Lower lobe of right lung (tissue), 2 donors: ENCODE data around the gene SLC66A2. TPM values are rescaled to one million over a fixed set of nuclear protein-coding genes. Genes with fewer than 3 reads are reported as not detected.

ENCODE experiments used
- ATAC-seq, 2 donors: fragments of 200-7000 bp; cut with Tn5 transposase; one replicate each; pipeline ENCODE4 v1.9.1; 2020 to 2022; ENCODE audit warnings: mild to moderate bottlenecking in 2 of 2, moderate library complexity in 2 of 2
- DNase-seq: peaks from one replicate; pipeline ENCODE4 v3.0.0-alpha.2; 2020
- H3K27ac ChIP-seq: fragments of 200-600 bp; one replicate; pipeline ENCODE4 v1.8.0; 2022
- H3K27me3 ChIP-seq: fragments of 200-600 bp; one replicate; pipeline ENCODE4 v1.8.0; 2022; ENCODE audit warnings: low read depth
- H3K36me3 ChIP-seq: fragments of 200-600 bp; one replicate; pipeline ENCODE4 v1.8.0; 2022; ENCODE audit warnings: mild to moderate bottlenecking
- H3K4me1 ChIP-seq: fragments of 200-600 bp; one replicate; pipeline ENCODE4 v1.8.0; 2022
- H3K4me3 ChIP-seq: fragments of 200-600 bp; one replicate; pipeline ENCODE4 v1.8.0; 2022; ENCODE audit warnings: mild to moderate bottlenecking
- H3K9me3 ChIP-seq: fragments of 200-600 bp; one replicate; pipeline ENCODE4 v1.8.0; 2022
- intact Hi-C: fragments of 100-400 bp; cut with DNase I; formaldehyde crosslinking; loops from one replicate; pipeline ENCODE4 v1.11.0; 2022
- total RNA-seq: library from RNA; stranded (reverse); fragmentation: NEBNext Ultra II Directional; extraction: Animal tissue kit (Norgen Biotek cat#: 25700); gene quantifications from one replicate; pipeline ENCODE4 v1.2.1, GENCODE V29; 2021
- TF ChIP-seq, protein P1 (sequence below): fragments of 200-600 bp; IDR thresholded peaks from one replicate; pipeline ENCODE4 v1.8.0; 2022; ENCODE audit warnings: antibody characterized with exemption, mild to moderate bottlenecking
- donor health status: DM: no; HTN: yes; CAD: no; lungs with severe emphysema.

The SLC66A2 gene
- total RNA-seq, 1 donor from 2014 or later = 54.2 TPM

- Histone ChIP-seq H3K27ac (no peak overlapping the region), H3K4me3 (no peak overlapping the region), H3K4me1 (no peaks in the 10 kb centered on the region), H3K9me3 (peaks cover 2% of the 10 kb centered on the region), H3K27me3 (no peaks in the 10 kb centered on the region), H3K36me3 (peaks cover 18% of the 10 kb centered on the region)
- TF ChIP-seq, protein P1, sequence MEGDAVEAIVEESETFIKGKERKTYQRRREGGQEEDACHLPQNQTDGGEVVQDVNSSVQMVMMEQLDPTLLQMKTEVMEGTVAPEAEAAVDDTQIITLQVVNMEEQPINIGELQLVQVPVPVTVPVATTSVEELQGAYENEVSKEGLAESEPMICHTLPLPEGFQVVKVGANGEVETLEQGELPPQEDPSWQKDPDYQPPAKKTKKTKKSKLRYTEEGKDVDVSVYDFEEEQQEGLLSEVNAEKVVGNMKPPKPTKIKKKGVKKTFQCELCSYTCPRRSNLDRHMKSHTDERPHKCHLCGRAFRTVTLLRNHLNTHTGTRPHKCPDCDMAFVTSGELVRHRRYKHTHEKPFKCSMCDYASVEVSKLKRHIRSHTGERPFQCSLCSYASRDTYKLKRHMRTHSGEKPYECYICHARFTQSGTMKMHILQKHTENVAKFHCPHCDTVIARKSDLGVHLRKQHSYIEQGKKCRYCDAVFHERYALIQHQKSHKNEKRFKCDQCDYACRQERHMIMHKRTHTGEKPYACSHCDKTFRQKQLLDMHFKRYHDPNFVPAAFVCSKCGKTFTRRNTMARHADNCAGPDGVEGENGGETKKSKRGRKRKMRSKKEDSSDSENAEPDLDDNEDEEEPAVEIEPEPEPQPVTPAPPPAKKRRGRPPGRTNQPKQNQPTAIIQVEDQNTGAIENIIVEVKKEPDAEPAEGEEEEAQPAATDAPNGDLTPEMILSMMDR = no peak
- DNase-seq (no peak), ATAC-seq (peak; percentile 2 to 6)
- intact Hi-C loops = no loop called here
These were observed 47.6 kb downstream of the SLC66A2 start for GRCh38 chr18:79903787-79904356.

DNA sequence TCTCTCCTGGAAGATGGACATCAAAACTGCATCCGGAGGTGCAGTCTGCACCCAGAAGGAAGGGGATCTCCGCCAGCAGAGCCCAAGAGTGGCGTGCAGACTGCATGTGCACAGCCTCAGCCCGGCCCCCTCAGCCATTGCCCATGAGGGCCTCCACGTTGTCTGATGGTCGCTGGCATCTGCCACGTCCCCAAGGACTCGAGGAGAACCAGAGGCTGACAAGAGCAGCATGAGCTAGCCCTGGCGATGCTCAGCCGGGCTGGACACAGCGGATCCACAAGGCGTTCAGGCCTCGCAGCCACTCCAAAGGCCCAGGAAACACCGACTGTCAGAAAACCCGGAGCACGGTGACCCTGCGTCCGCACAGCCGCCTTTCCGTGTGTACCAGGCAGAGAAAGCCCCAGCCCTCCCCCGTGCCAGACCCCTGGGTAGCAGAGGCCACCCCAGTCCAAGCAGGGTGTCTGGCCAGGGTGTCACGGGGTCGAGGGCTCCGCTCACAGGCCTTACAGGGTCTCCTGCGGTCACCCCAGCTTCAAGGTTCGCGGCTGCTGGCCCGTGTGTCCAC is 48.3 kb downstream of the SLC66A2 start:
- Histone ChIP-seq H3K27me3 (no peaks in the 10 kb centered on the region), H3K4me1 (no peaks in the 10 kb centered on the region), H3K27ac (no peak overlapping the region), H3K9me3 (peaks cover 5% of the 10 kb centered on the region), H3K36me3 (peaks cover 18% of the 10 kb centered on the region), H3K4me3 (no peak overlapping the region)
- intact Hi-C loops = no loop called here
- DNase-seq (no peak), ATAC-seq (no peak)
- TF ChIP-seq, protein P1 = no peak

DNA sequence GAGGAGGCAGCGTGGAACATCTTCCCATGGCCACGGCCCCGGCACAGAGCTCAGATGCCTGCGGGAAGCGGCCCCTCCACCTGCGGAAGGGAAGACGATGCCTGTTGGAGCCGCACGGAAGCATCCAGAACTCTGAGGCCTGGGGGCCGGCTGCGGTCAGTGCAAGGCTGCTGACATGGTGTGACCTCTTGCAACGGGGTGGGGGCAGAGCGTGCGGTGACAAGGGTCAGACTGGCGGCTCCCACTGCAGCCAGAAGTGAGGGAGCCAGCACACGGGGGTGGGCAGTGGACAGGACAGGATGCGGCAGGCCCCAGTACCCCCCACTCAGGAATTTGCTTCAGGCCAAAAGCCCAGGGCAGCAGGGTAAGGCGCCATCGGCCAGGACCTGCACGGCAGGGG is 48.8 kb downstream of the SLC66A2 start:
- ATAC-seq (no peak), DNase-seq (no peak)
- H3K4me3 ChIP-seq = no peak overlapping the region
- H3K9me3 ChIP-seq = peaks cover 5% of the 10 kb centered on the region
- H3K27ac ChIP-seq = no peak overlapping the region
- TF ChIP-seq, protein P1 = no peak
- H3K27me3 ChIP-seq = no peaks in the 10 kb centered on the region
- intact Hi-C loops = no loop called here
- peaks cover 18% of the 10 kb centered on the region for H3K36me3 ChIP-seq
- H3K4me1 ChIP-seq = no peaks in the 10 kb centered on the region

DNA sequence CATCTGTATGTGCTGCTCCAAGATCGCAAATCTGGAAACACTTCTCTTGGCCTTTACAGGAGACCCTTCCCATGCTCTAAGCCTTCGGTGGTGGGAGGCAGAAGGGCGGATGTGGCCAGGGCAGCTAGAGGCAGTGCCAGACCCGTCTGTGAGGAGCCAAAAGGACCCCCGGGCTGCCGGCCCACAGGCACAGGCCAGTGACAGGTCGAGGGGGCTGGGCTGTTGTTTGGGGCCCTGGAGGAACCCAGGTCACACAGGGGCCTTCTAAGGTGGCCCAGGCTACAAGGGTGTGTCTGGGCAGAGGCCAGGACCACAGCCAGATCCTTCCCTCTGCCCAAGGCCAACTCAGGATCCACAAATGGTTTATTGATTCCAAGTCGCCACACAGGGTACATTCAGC is 49.4 kb downstream of the SLC66A2 start:
- Histone ChIP-seq H3K4me3 (no peak overlapping the region), H3K9me3 (peaks cover 5% of the 10 kb centered on the region), H3K27me3 (no peaks in the 10 kb centered on the region), H3K4me1 (no peaks in the 10 kb centered on the region), H3K36me3 (peaks cover 18% of the 10 kb centered on the region), H3K27ac (no peak overlapping the region)
- ATAC-seq (no peak), DNase-seq (no peak)
- intact Hi-C loops = no loop called here
- TF ChIP-seq, protein P1 = no peak

GRCh38 chr18:79901665-79902064 is 49.8 kb downstream of the SLC66A2 start:
- Histone ChIP-seq H3K9me3 (peaks cover 9% of the 10 kb centered on the region), H3K27me3 (no peaks in the 10 kb centered on the region), H3K4me1 (no peaks in the 10 kb centered on the region), H3K27ac (no peak overlapping the region), H3K36me3 (peaks cover 18% of the 10 kb centered on the region), H3K4me3 (no peak overlapping the region)
- DNase-seq (no peak), ATAC-seq (no peak)
- TF ChIP-seq, protein P1 = no peak
- intact Hi-C loops = no loop called here
